GM19452 (cell line): Measurements from ENCODE around the gene SLC6A2.

ENCODE experiments used
- ATAC-seq: cut with Tn5 transposase; IDR thresholded peaks from one replicate; pipeline ENCODE4 v1.9.1; 2021; ENCODE audit not compliant: unreplicated experiment

The SLC6A2 gene

GRCh38 chr16:55647343-55647742 is 8.4 kb upstream of the SLC6A2 start:
- no peak for ATAC-seq

- ATAC-seq = no peak
Observed at GRCh38 chr16:55647798-55648197, 8.0 kb upstream of the SLC6A2 start.

- no peak for ATAC-seq
Observed at GRCh38 chr16:55651841-55652824, 3.7 kb upstream of the SLC6A2 start.

GRCh38 chr16:55653106-55653505 is 2.7 kb upstream of the SLC6A2 start:
- ATAC-seq = no peak

- ATAC-seq = no peak
Observed at GRCh38 chr16:55655381-55655896, 349 bp upstream of the SLC6A2 start.

GRCh38 chr16:55656691-55657092 is 904 bp downstream of the SLC6A2 start:
- no peak for ATAC-seq

GRCh38 chr16:55657616-55658015 is 1.8 kb downstream of the SLC6A2 start:
- ATAC-seq = no peak

- no peak for ATAC-seq
Observed at GRCh38 chr16:55658898-55659420, 3.2 kb downstream of the SLC6A2 start.

GRCh38 chr16:55660026-55660425 is 4.2 kb downstream of the SLC6A2 start:
- ATAC-seq = no peak

GRCh38 chr16:55660828-55661227 is 5.0 kb downstream of the SLC6A2 start:
- ATAC-seq = no peak

- no peak for ATAC-seq
Observed at GRCh38 chr16:55661941-55662643, 6.3 kb downstream of the SLC6A2 start.

GRCh38 chr16:55662644-55663031 is 6.8 kb downstream of the SLC6A2 start:
- no peak for ATAC-seq

GRCh38 chr16:55663225-55663624 is 7.4 kb downstream of the SLC6A2 start:
- no peak for ATAC-seq

- ATAC-seq = no peak
Observed at GRCh38 chr16:55663765-55664677, 8.2 kb downstream of the SLC6A2 start.

GRCh38 chr16:55664786-55665407 is 9.1 kb downstream of the SLC6A2 start:
- no peak for ATAC-seq

GRCh38 chr16:55665511-55665910 is 9.7 kb downstream of the SLC6A2 start:
- no peak for ATAC-seq

- no peak for ATAC-seq
Observed at GRCh38 chr16:55666012-55666411, 10.2 kb downstream of the SLC6A2 start.

- ATAC-seq = no peak
Observed at GRCh38 chr16:55667753-55668152, 12.0 kb downstream of the SLC6A2 start.

GRCh38 chr16:55668340-55669281 is 12.8 kb downstream of the SLC6A2 start:
- ATAC-seq = no peak
